AG09309 (cell line): Measurements from ENCODE around the gene TSPAN14.

ENCODE experiments used
- DNase-seq: peaks from one replicate; pipeline ENCODE4 v3.0.0-alpha.2; 2010; ENCODE audit warnings: low read depth
- H3K4me3 ChIP-seq: 2 replicates; pipeline ENCODE4 v1.5.1; 2011; ENCODE audit warnings: mild to moderate bottlenecking, low read depth, low read length, moderate library complexity; ENCODE audit not compliant: control insufficient read depth
- TF ChIP-seq, protein P1 (sequence below): IDR thresholded peaks from 2 replicates; pipeline ENCODE4 v1.5.1; 2011; ENCODE audit warnings: mild to moderate bottlenecking, low read depth, low read length, inconsistent platforms; ENCODE audit not compliant: insufficient read depth, control insufficient read depth; ENCODE audit errors: missing control alignments

Gene TSPAN14, protein sequence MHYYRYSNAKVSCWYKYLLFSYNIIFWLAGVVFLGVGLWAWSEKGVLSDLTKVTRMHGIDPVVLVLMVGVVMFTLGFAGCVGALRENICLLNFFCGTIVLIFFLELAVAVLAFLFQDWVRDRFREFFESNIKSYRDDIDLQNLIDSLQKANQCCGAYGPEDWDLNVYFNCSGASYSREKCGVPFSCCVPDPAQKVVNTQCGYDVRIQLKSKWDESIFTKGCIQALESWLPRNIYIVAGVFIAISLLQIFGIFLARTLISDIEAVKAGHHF

DNA sequence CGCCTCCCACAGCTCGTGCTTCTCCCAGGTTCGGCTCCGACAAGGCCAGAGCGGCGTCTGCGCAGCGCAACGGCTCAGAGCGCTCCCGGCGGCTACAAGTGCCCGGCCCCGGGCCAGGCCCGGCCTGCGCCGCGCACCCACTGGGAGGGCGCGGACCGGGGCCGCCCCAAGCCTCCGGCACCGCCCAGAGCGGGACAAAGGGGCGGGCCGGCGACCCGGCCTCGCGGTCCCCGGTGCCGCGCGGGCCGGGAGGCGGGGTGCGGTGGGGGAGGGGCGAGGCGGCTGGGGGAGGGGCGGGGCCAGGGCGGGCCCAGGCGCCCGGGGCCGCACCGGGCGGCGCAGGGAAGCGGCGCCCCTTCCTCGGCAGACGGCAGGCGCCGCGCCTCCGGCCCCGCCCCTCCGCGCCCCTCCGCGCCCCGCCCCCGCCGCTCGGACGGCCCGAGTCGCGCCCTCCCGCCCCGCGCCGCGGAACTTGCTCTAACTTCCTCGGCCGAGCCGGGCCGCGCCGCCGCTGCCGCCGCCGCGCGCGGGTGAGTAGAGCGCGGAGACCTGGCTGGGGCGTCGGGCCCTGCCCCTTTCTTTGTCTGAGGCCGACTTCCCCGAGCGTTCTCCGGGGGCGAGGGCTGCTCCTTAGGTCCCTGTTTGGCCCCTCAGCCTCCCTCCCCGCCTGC, at the start of gene TSPAN14:
Gene TSPAN14, plus strand, starts transcription at position 469 of the 671 bp plus-strand sequence. CDS start 34,924 bp downstream, outside the sequence.
- peak within 1 kb of the TSS; percentile 85 for H3K4me3 ChIP-seq
- TF ChIP-seq, protein P1, sequence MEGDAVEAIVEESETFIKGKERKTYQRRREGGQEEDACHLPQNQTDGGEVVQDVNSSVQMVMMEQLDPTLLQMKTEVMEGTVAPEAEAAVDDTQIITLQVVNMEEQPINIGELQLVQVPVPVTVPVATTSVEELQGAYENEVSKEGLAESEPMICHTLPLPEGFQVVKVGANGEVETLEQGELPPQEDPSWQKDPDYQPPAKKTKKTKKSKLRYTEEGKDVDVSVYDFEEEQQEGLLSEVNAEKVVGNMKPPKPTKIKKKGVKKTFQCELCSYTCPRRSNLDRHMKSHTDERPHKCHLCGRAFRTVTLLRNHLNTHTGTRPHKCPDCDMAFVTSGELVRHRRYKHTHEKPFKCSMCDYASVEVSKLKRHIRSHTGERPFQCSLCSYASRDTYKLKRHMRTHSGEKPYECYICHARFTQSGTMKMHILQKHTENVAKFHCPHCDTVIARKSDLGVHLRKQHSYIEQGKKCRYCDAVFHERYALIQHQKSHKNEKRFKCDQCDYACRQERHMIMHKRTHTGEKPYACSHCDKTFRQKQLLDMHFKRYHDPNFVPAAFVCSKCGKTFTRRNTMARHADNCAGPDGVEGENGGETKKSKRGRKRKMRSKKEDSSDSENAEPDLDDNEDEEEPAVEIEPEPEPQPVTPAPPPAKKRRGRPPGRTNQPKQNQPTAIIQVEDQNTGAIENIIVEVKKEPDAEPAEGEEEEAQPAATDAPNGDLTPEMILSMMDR, result no peak

DNA sequence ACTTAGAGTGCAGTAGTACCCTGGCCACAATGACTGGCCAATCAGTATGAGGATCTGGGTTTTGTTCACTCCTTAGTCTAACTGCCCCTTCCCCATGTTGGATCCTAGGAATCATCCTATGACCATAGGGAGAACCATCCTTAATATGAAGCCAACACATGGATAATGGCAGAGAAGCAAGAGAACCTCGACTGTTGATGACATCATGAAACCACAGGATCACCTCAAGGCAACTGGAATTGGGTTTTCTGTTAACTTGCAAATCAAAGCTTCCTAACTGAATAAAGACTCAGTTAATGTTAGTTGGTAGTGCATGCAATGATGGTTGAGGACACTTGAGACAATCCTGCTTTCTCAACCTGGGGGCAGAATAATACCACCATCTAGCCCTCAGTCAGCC, 49.1 kb upstream of the TSPAN14 start:
- no peak overlapping the region for H3K4me3 ChIP-seq
- TF ChIP-seq, protein P1, result no peak
- DNase-seq, result no peak

More for the DNA sequence above, at the start of gene TSPAN14:
- DNase-seq, result no peak

DNA sequence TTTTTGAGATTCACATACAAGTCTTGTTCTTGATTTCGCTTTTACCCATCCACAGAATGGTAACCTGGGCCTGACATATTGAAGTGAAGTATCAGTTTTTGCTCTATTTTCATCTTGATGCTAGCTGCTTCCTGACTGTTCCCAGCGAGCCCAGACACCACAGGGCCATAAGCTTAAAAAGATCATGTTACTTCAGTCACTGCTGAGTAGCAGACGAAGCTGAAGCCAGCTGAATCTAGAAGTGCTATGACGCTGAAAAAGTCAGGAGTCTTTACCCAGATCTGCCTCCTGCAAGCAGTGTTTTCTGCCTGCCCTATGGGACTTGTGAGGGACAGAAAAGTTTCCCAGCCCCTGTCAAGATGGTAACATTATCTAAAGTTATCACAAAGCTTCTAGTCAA, 48.5 kb upstream of the TSPAN14 start:
- TF ChIP-seq, protein P1, result no peak
- H3K4me3 ChIP-seq, result no peak overlapping the region
- DNase-seq, result no peak

DNA sequence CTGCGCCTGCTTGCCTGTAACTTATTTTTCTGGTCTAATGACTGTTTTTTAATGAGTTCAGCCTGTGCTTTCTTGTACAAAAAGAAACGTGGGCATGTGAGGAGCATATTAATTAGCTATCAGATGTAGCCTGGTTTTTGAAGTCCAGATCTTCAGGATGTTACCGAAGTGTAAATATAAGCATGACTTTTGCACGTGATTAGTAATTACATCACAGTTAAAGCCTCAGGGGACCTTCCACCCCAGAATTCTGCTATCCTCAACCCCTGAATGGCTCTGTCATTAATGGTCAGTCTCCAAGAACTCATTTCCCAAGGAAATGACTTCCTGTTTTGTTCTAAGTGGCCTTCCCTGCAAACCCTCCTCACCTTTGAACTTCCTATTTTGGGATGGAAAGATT, 47.9 kb upstream of the TSPAN14 start:
- DNase-seq, result no peak
- TF ChIP-seq, protein P1, result no peak
- H3K4me3 ChIP-seq, result no peak overlapping the region

DNA sequence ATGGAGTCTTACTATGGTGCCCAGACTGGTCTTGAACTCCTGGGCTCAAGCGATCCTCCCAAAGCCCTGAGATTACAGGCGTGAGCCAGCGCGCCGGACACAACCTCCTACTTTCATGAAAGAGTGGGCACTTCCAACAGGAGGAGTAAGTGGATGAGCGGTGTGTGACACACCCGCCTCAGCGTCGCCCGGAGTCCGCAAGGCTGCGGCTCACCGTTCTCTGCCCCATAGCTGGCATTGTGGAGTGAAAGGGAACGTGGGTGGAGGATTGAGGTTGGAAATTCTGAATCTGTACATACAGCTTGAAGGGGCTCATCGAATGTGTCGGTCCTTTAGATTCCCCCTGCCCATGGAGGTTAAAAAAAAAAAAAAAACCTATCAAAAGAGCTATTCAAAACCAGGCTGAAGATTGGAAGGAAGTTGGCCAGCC, 46.3 kb upstream of the TSPAN14 start:
- no peak for DNase-seq
- TF ChIP-seq, protein P1, result no peak
- H3K4me3 ChIP-seq, result no peak overlapping the region

DNA sequence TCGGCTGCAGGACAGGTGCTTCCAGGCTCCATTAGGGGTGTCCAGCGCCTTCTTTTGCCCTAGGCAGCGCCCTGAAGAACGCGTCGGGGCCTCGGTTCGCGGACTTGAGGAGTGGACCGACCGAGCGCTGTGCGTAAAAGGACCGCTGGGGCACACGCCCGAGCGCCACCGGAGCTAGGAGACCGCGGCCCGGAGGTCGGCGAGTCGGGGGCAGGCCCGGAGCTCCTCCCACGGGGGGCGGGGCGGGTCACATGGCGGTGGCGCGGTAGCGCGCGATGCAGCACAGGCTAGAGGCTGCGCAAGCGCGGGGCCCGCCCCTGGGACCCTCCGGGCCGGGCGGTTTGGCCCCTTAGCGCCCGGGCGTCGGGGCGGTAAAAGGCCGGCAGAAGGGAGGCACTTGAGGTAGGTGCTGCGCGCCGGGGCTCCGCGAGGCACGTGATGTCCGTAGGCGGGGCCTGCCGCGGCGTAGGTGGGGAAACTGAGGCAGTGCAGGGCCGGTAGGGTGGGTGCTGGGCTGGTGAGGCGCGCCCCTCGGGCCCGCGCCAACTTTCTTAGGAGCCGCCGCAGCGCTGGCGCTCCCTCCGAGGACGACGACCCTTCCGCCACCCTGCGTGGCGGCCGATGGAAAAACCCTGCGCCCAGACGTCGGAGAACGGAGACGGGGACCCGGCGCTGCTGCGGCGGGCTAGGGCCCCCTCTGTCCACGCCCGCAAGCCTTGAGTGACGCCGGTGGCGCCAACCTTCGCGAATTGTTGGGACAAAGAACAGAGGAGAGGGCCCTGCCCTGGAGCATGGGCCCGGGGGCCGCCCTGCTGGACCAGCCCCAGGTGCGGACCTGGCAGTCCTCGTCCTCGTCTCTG, 45.6 kb upstream of the TSPAN14 start, which contains the start of gene PRXL2A:
Gene PRXL2A, plus strand, starts transcription at position 310 of the 860 bp plus-strand sequence. CDS start 11,917 bp downstream, outside the sequence.
- DNase-seq, result no peak
- no peak within 1 kb of the TSS for H3K4me3 ChIP-seq
- TF ChIP-seq, protein P1, result no peak
